ENCODE data around the gene CPN1.

DNA sequence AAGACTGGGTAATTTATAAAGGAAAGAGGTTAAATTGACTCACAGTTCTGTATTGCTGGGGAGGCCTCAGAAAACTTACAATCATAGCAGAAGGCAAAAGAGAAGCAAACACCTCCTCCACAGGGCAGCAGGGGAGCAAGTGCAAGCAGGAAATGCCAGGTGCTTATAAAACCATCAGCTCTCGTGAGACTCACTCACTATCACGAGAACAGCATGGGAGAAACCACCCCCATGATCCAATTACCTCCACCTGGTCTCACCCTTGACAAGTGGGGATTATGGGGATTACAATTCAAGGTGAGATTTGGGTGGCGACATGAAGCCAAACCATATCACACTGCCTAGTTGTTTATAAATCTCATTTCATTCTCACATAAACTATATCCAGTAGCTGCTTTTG, 28.0 kb upstream of the CPN1 start:
- TF ChIP-seq, protein P1, sequence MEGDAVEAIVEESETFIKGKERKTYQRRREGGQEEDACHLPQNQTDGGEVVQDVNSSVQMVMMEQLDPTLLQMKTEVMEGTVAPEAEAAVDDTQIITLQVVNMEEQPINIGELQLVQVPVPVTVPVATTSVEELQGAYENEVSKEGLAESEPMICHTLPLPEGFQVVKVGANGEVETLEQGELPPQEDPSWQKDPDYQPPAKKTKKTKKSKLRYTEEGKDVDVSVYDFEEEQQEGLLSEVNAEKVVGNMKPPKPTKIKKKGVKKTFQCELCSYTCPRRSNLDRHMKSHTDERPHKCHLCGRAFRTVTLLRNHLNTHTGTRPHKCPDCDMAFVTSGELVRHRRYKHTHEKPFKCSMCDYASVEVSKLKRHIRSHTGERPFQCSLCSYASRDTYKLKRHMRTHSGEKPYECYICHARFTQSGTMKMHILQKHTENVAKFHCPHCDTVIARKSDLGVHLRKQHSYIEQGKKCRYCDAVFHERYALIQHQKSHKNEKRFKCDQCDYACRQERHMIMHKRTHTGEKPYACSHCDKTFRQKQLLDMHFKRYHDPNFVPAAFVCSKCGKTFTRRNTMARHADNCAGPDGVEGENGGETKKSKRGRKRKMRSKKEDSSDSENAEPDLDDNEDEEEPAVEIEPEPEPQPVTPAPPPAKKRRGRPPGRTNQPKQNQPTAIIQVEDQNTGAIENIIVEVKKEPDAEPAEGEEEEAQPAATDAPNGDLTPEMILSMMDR (IDR thresholded peaks at IDR 0.05 in 2 of 3, conservative IDR thresholded peaks at IDR 0.05 in 1 of 3; ENCODE audit: control insufficient read depth in 2 of 3, extremely low read depth in 1 of 3, insufficient read depth in 1 of 3, low read depth in 3 of 3, low read length in 3 of 3), result no peak
- TF ChIP-seq YBX1 (IDR thresholded peaks at IDR 0.05) (no peak), BHLHE40 (IDR thresholded peaks at IDR 0.05; ENCODE audit: borderline replicate concordance in 1 of 2, low read depth in 2 of 2, low read length in 1 of 2) (no peak), ZNF24 (IDR thresholded peaks at IDR 0.05) (no peak), ZNF274 (IDR thresholded peaks at IDR 0.05; ENCODE audit: insufficient read depth, insufficient read length) (no peak), SUZ12 (IDR thresholded peaks at IDR 0.05; ENCODE audit: unreplicated experiment) (no peak), ESRRA (IDR thresholded peaks at IDR 0.05; ENCODE audit: low read length) (no peak)

Measured in GM12878 (cell line).